MM.1S (cell line): Measurements from ENCODE around the gene COPB2.
"Not testable (repeated sequence)": the region's sequence is repeated elsewhere in the genome, so short reads cannot be mapped to it uniquely, and the experiment has no call there.

Source experiments
- DNase-seq: peaks from one replicate; pipeline ENCODE4 v3.0.0-alpha.2; 2015
- H2AFZ ChIP-seq: fragments of 300-600 bp; sonication (generic); 2 replicates; pipeline ENCODE4 v1.6.0; 2016; ENCODE audit warnings: antibody characterized with exemption, low read length
- H3F3A ChIP-seq: fragments of 300-600 bp; sonication (generic); 2 replicates; pipeline ENCODE4 v1.6.1; 2016; ENCODE audit warnings: mild to moderate bottlenecking, antibody characterized with exemption, low read length, moderate library complexity, mixed read lengths; ENCODE audit not compliant: insufficient read depth
- H3K27ac ChIP-seq: fragments of 300-600 bp; sonication (generic); 2 replicates; pipeline ENCODE4 v1.5.1; 2016; ENCODE audit warnings: mild to moderate bottlenecking, low read length
- H3K27me3 ChIP-seq: fragments of 300-600 bp; sonication (generic); replicated peaks from 2 replicates; pipeline ENCODE4 v1.6.0; 2016; ENCODE audit warnings: low read length; ENCODE audit not compliant: insufficient read depth
- H3K36me3 ChIP-seq: fragments of 300-600 bp; sonication (generic); replicated peaks from 2 replicates; pipeline ENCODE4 v1.6.1; 2016; ENCODE audit warnings: mild to moderate bottlenecking, low read length, mixed read lengths; ENCODE audit not compliant: insufficient read depth
- H3K4me1 ChIP-seq: fragments of 300-600 bp; sonication (generic); 2 replicates; pipeline ENCODE4 v1.6.1; 2016; ENCODE audit warnings: low read length, mixed read lengths
- H3K4me2 ChIP-seq: fragments of 300-600 bp; sonication (generic); 2 replicates; pipeline ENCODE4 v1.6.0; 2016; ENCODE audit warnings: low read depth, low read length
- H3K4me3 ChIP-seq: fragments of 300-600 bp; sonication (generic); 2 replicates; pipeline ENCODE4 v1.5.1; 2016; ENCODE audit warnings: low read length, mixed read lengths
- H3K79me2 ChIP-seq: fragments of 300-600 bp; sonication (generic); 2 replicates; pipeline ENCODE4 v1.6.1; 2016; ENCODE audit warnings: mixed run types, low read length, mixed read lengths
- H3K9ac ChIP-seq: fragments of 300-600 bp; sonication (generic); 2 replicates; pipeline ENCODE4 v1.6.1; 2016; ENCODE audit warnings: low read length, mixed read lengths
- H3K9me2 ChIP-seq: fragments of 300-600 bp; sonication (generic); replicated peaks from 2 replicates; pipeline ENCODE4 v1.6.1; 2016; ENCODE audit warnings: mild to moderate bottlenecking, low read length, mixed read lengths; ENCODE audit not compliant: insufficient read depth
- H3K9me3 ChIP-seq: fragments of 300-600 bp; sonication (generic); replicated peaks from 2 replicates; pipeline ENCODE4 v1.6.1; 2016; ENCODE audit warnings: mild to moderate bottlenecking, low read length, mixed read lengths; ENCODE audit not compliant: insufficient read depth
- H4K20me1 ChIP-seq: fragments of 300-600 bp; sonication (generic); 2 replicates; pipeline ENCODE4 v1.6.1; 2016; ENCODE audit warnings: mild to moderate bottlenecking, low read length, moderate library complexity, mixed read lengths; ENCODE audit not compliant: insufficient read depth
- CTCF ChIP-seq: fragments of 300-600 bp; sonication (generic); IDR thresholded peaks from 2 replicates; pipeline ENCODE4 v1.5.1; 2016; ENCODE audit warnings: antibody characterized with exemption, low read length, mixed read lengths
- EZH2 ChIP-seq: fragments of 300-600 bp; sonication (generic); optimal IDR thresholded peaks from 2 replicates; pipeline ENCODE3; 2017; ENCODE audit warnings: low read depth, mild to moderate bottlenecking, antibody characterized with exemption, low read length, mixed read lengths
- EZH2phosphoT487 ChIP-seq: fragments of 300-600 bp; sonication (generic); IDR thresholded peaks from 2 replicates; pipeline ENCODE4 v1.6.1; 2018; ENCODE audit warnings: antibody characterized with exemption, low read length

Gene COPB2

GRCh38 chr3:139414608-139415224, 25.3 kb upstream of the COPB2 start:
- no peak overlapping the region for H3K4me3 ChIP-seq
- no peaks in the 10 kb centered on the region for H3K36me3 ChIP-seq
- H3K27me3 ChIP-seq = no peaks in the 10 kb centered on the region
- H3K79me2 ChIP-seq = no peaks in the 10 kb centered on the region
- H3K9me3 ChIP-seq = no peaks in the 10 kb centered on the region
- H2AFZ ChIP-seq = no peak overlapping the region
- no peaks in the 10 kb centered on the region for H3K4me1 ChIP-seq
- no peak overlapping the region for H3K9ac ChIP-seq
- DNase-seq = no peak
- H3K9me2 ChIP-seq = no peaks in the 10 kb centered on the region
- no peak for TF ChIP-seq CTCF
- no peak for TF ChIP-seq EZH2
- TF ChIP-seq EZH2phosphoT487 = no peak
- no peaks in the 10 kb centered on the region for H3F3A ChIP-seq
- H3K27ac ChIP-seq = no peak overlapping the region
- no peaks in the 10 kb centered on the region for H4K20me1 ChIP-seq
- H3K4me2 ChIP-seq = no peak overlapping the region

- not testable (repeated sequence) for H3F3A ChIP-seq, H2AFZ ChIP-seq, H3K27me3 ChIP-seq, H3K36me3 ChIP-seq, H3K9me3 ChIP-seq, H3K4me3 ChIP-seq, H4K20me1 ChIP-seq, H3K27ac ChIP-seq, H3K79me2 ChIP-seq, H3K4me2 ChIP-seq, H3K4me1 ChIP-seq, H3K9me2 ChIP-seq, DNase-seq, H3K9ac ChIP-seq
Observed at GRCh38 chr3:139412891-139413290, 23.4 kb upstream of the COPB2 start.

GRCh38 chr3:139401155-139401554, 11.7 kb upstream of the COPB2 start:
- not testable (repeated sequence) for H3K27me3 ChIP-seq, H4K20me1 ChIP-seq, H3K9me3 ChIP-seq, H2AFZ ChIP-seq, H3K4me1 ChIP-seq, H3F3A ChIP-seq, DNase-seq, H3K4me3 ChIP-seq, H3K36me3 ChIP-seq, H3K27ac ChIP-seq, H3K79me2 ChIP-seq, H3K9ac ChIP-seq, H3K9me2 ChIP-seq, H3K4me2 ChIP-seq

- Histone ChIP-seq H3K79me2 (no peaks in the 10 kb centered on the region), H3K9ac (no peak overlapping the region), H3F3A (no peaks in the 10 kb centered on the region), H3K4me1 (no peaks in the 10 kb centered on the region), H3K4me2 (no peak overlapping the region), H3K27me3 (no peaks in the 10 kb centered on the region), H3K9me3 (no peaks in the 10 kb centered on the region), H4K20me1 (no peaks in the 10 kb centered on the region), H2AFZ (no peak overlapping the region), H3K9me2 (no peaks in the 10 kb centered on the region), H3K36me3 (no peaks in the 10 kb centered on the region), H3K27ac (no peak overlapping the region), H3K4me3 (no peak overlapping the region)
- DNase-seq = no peak
- TF ChIP-seq EZH2 = no peak
- TF ChIP-seq CTCF = no peak
- no peak for TF ChIP-seq EZH2phosphoT487
Observed at GRCh38 chr3:139396707-139397106, 7.3 kb upstream of the COPB2 start.
